HL-60/S4 (cell line): ENCODE data around the gene NCAPD2.
"Not testable (repeated sequence)": the region's sequence is repeated elsewhere in the genome, so short reads cannot be mapped to it uniquely, and the experiment has no call there.

Experiments used
- in situ Hi-C: fragments of 300-500 bp; cut with MboI; formaldehyde crosslinking; loops from 2 replicates; pipeline ENCODE4 v1.14.3; 2022; ENCODE audit warnings: low sequenced_read_pairs

The NCAPD2 gene

DNA sequence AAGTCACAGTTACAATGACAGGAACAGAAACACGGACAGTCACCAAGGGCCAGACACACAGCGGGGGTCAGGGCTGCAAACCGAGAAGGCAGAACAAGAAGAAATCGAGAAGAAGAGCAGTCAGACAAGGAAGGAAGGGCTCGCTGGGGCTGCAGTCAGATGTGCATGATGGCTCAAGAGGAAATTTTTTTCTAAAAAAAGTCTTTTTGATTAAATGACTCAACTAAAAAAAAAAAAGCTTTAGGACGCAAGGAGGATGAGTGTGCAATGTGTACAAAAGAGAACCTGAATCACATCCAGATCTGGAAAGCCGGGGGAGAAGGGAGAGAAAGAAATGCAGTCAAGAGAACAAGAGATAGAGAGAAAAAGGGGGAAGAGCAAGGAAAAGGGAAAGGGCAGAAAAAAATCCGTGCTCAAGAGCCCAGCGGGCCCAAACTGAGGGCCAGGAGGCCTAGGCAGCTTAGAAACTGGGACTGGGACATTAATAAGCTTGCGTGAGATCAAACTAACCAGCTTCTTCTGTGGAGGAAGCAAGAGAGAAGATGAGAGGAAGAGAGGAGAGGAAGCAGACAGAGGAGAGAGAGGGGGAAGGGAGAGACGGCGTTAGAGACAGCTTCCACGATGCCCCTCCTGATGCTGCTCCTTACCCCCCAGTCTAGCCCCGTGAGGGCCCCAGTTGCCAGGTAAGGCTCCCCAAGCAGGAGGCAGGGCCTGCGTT lies 55.2 kb downstream of the NCAPD2 start:
- in situ Hi-C loops: no loop called here

GRCh38 chr12:6549684-6550151 lies 55.8 kb downstream of the NCAPD2 start:
- in situ Hi-C loops: no loop called here

- in situ Hi-C loops: no loop called here
Observed at GRCh38 chr12:6550294-6551062, 56.6 kb downstream of the NCAPD2 start.

DNA sequence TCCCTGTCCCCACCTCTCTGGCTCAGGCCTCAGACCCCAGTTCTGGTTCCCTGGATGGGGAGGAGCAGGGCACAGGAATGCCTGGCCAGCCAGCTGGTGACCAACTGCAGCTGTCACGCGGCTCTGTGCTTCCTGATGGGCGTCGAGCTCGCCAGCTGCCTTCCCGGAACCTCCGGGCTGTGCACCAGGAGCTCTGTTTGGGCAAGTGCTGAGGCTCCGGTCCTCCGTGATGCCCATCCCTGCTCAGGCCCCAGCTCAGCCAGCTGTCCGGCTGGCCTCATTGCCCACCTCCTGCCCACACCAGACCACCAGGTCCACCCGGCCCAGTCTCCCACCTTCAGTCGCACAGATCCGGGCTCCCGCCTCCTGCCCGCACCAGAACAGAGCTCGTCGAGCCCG lies 57.2 kb downstream of the NCAPD2 start:
- in situ Hi-C loops: no loop called here

- in situ Hi-C loops: no loop called here
Observed at GRCh38 chr12:6551496-6552139, 57.7 kb downstream of the NCAPD2 start.

DNA sequence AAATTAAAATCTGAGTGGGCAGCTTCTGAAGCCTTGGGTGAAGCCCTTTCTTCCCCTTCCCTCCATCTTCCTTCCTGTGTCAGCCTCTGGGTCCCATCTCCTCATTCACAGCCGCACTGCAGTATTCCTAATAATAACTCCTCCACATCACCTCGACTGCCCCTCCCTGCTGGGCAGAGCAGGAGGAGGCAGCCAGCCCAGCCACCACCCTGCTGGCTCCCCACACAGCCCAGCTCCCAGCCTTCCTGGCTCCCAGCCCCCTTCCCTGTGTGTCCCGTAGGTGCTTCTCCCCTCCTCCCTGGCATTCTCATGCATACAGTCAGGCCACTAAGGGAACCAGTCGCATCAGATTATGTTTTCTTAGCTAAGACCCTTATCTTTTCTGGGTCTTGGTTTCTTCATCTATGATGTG lies 58.2 kb downstream of the NCAPD2 start:
- in situ Hi-C loops: no loop called here

GRCh38 chr12:6553051-6553868 lies 59.4 kb downstream of the NCAPD2 start:
- in situ Hi-C loops: no loop called here

DNA sequence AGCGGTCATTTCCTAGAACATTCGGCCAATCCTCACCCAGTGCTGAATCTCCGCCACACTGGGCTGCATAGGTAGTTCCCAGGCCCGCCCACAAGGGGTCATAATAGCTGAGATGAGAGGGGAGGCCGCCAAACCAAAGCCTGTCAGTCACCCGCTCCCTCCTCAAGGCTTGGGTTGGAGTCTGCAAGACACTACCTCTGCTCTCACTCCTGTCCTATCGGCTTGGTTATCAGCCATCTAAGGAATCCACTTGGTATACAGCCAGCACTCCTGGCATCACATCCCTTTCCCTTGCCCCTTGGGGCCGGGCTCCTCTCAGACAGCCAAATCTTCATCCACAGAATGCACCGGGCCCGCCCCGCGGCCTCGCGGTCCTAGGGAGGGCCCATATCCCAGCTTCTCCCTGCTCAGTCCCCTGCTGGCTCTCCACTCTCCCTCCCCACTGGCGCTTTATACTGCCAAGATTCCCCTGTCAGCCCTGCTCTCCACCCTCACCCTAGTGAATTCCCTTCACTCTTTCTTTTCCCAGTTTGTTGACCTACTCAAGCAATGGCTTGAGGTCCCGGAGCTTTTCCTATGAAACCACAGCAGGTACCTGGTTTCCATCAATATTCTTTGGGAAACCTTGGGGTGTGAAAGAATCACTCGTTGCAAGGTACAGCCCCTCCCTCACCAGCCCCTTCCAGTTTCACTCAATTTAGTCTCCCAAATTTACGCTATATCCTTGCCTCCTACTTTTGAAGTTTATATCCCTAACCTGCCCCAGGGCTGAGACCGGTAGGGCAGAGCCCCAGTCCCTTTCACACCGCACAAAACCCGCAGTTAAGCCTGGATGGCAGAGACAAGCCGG lies 60.5 kb downstream of the NCAPD2 start:
- in situ Hi-C loops: no loop called here

DNA sequence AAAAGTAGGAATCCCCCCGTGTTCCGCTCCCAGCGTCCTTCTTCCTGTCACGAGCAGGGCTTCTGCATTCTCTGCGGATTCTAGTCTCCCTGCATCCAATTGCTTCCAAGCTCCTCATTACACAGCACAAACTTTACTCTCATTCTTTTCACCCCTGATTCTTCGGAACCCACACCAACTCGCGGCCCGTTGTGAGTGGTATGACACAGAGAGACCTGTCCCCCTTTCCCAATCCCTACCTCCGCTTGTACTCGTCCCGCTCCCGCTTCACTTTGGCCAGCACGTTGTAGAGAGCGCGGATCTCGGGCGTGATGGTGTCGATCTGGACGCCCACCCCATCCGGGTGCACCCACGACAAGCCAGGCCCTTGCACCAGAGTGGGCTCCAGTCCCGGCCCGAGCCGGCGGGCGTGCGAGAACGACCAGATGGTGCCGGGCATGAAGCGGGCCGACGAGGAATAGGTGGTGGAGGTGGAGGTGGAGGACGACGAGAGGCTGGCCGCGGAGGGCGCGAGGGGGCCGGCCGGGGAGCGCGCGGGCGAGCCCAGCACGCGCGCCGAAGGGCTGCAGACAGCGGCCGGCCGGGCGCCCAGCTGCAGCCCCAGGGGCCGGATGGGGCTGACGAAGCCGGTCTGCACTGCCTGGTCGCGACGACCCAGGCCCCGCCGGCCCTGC lies 61.3 kb downstream of the NCAPD2 start:
- in situ Hi-C loops: no loop called here

GRCh38 chr12:6556496-6556817 lies 62.6 kb downstream of the NCAPD2 start:
- in situ Hi-C loops: not testable (repeated sequence)

GRCh38 chr12:6556857-6557256 lies 63.0 kb downstream of the NCAPD2 start:
- in situ Hi-C loops: no loop called here

DNA sequence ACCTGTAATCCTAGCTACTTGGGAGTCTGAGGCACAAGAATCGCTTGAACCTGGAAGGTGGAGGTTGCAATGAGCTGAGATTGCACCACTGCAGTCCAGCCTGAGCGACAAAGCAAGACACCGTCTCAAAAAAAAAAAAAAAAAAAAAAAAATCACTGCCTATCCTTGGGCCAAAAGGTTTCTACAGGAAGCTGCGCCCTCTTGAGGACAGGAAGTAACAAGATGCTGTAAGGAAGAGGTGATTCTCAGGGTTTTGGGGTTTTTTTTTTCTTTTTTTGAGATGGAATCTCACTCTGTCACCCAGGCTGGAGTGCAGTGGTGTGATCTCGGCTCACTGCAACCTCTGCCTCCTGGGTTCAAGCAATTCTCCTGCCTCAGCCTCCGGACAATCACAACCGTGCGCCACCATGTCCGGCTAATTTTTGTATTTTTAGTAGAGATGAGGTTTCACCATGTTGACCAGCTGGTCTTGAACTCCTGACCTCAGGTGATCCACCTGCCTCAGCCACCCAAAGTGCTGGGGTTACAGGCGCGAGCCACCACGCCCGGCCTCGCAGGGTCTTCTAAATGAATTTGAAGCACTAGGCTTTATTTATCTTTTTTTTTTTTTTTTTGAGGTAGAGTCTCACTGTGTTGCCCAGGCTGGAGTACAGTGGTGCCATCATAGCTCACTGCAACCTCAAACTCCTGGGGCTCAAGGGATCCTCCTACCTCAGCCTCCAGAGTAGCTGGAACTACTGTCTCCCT lies 64.3 kb downstream of the NCAPD2 start:
- in situ Hi-C loops: not testable (repeated sequence)

DNA sequence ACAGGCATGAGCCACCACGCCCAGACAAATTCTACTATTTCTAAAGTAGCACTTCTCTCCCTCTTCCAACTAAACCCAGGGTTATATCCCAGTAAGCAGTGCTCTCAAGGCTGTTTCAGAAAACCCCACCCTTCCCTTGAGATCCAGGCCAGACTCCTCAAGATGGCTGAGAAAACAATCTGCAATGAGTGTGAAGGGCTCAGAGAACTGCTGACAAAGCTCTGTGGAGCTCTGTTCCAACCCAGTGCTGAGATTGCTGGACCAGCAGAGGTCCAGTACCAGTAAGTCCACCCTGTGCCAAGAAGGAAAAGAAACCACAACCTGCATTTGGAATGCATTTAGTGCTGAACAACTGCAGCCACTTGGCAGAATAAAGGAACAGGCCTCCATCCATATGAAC lies 65.6 kb downstream of the NCAPD2 start:
- in situ Hi-C loops: no loop called here

DNA sequence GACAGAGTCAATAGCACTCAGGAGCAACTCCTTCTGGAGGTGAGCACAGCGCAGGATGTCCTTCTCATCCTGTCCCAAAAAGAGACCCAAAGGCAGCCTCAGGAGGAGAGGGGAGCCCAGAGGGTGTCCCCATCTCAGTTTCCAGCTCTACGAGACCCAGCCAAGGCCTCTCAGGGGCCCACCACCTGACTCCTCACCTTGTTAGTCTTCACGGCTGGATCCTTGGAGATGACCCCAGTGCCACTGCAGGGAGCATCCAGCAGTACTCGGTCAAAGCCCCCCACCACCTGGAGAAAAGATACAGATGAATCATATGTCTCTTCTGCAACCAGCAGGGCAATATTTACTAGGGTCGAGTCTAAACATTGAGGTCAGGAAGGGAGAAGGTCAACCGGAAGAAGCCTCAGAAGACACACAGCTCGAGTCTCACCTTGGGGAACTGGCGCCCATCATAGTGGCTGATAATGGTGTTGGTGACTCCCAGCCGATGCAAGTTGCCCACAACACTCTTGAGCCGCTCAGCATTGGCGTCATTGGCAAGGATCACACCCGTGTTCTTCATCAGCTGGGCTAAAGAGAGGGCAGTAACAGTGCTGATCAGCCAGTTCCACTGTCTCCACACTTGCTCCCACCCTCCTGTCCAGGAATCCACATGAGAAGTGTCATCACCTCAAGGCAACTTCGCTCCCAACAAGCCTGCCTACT lies 66.8 kb downstream of the NCAPD2 start:
- in situ Hi-C loops: no loop called here

DNA sequence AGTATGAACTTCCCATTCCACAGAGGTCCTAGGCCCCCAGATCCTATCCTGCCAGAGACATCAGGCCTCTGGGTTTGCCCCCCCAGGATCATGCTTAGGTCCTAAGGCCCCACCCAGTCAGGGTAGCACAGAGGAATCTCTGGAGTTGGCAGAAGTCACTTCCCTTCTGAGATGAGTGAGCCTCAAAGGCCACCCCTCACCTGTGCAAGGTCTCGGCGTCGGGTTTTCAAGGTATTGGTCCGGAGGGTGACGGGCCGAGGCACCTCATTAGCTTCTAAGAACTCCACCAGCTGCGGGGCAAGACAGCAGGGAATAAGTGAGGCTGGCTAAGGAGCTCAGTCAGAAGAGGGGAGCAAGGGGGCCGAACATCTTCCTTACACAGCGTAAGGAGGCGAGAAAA lies 69.0 kb downstream of the NCAPD2 start:
- in situ Hi-C loops: no loop called here

DNA sequence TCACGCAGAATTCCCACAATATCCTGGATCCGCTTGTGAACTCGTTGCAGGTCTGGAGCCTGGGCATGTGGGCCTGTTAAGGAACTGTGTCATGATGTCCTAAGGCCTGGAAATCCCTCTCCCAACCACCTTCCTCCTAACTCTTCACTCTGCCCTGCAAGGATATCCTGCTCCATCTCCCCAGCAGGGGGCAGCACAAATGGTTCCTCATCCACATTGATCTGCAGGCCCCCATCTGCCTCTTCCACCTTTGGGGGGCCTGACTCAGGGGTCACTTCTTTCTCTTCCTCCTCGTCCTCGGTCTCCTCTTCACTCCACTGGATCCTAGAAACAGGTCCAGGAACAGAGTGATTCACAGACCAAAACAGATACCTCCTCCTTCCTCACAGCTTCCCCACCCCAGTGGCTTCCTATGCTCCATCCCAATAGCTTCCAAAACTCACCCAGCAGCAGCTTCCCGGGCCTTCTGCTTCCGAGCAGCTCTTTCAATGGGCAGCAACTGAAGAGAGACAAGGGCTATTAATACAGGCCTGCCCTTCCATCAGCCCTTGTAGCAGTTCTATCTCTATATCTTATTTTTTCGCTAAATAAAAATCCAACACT lies 69.6 kb downstream of the NCAPD2 start:
- in situ Hi-C loops: no loop called here

- in situ Hi-C loops: no loop called here
Observed at GRCh38 chr12:6567112-6567670, 73.3 kb downstream of the NCAPD2 start.

DNA sequence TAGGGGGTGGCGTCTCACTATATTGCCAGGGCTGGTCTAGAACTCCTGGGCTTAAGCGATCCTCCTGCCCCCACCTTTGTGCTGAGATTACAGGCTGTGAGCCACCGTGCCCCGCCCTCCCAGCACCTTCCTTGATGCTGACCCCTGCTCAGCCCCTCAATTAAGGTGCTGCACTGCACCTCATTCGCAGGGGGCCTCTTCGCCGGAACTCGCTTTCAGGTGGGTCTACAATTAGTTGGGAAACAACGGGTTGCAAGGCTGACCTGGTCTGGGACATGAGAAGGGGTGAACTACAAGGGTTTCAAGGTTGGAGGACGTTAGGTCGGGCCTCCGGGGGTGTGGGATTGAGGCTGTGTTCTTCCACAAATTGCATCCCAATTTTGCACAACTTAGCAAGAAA lies 75.4 kb downstream of the NCAPD2 start:
- in situ Hi-C loops: no loop called here
